MG63 (cell line): ENCODE data around the gene IL22RA1. TPM values are rescaled to one million over a fixed set of nuclear protein-coding genes. Genes with fewer than 3 reads are reported as not detected.
A peak's percentile ranks its signal among the peaks of the same experiment; 100 is the strongest.

Source experiments
- DNase-seq: peaks from one replicate; pipeline ENCODE4 v3.0.0-alpha.2; 2020
- H3K27me3 ChIP-seq: fragments of 250-450 bp; sonication (Bioruptor Pico); 2 replicates; pipeline ENCODE4 v1.5.1; 2020; ENCODE audit warnings: mild to moderate bottlenecking, moderate library complexity
- H3K36me3 ChIP-seq: fragments of 250-450 bp; sonication (Bioruptor Pico); 2 replicates; pipeline ENCODE4 v1.5.1; 2020; ENCODE audit warnings: mild to moderate bottlenecking, moderate library complexity
- H3K4me3 ChIP-seq: fragments of 250-450 bp; sonication (Bioruptor Pico); 2 replicates; pipeline ENCODE4 v1.5.1; 2020; ENCODE audit warnings: mild to moderate bottlenecking, moderate library complexity
- H3K9me3 ChIP-seq: fragments of 250-450 bp; sonication (Bioruptor Pico); 2 replicates; pipeline ENCODE4 v1.5.1; 2020; ENCODE audit warnings: mild to moderate bottlenecking, moderate library complexity
- total RNA-seq: library from RNA; depleted of rRNA; stranded (reverse); fragments of >200 nt; shearing (Covaris generic); gene quantifications from 2 replicates; pipeline ENCODE4 v1.2.3, GENCODE V29; 2014; ENCODE audit warnings: low replicate concordance

IL22RA1 gene
- total RNA-seq, 1 experiment from 2014 or later = not detected

DNA sequence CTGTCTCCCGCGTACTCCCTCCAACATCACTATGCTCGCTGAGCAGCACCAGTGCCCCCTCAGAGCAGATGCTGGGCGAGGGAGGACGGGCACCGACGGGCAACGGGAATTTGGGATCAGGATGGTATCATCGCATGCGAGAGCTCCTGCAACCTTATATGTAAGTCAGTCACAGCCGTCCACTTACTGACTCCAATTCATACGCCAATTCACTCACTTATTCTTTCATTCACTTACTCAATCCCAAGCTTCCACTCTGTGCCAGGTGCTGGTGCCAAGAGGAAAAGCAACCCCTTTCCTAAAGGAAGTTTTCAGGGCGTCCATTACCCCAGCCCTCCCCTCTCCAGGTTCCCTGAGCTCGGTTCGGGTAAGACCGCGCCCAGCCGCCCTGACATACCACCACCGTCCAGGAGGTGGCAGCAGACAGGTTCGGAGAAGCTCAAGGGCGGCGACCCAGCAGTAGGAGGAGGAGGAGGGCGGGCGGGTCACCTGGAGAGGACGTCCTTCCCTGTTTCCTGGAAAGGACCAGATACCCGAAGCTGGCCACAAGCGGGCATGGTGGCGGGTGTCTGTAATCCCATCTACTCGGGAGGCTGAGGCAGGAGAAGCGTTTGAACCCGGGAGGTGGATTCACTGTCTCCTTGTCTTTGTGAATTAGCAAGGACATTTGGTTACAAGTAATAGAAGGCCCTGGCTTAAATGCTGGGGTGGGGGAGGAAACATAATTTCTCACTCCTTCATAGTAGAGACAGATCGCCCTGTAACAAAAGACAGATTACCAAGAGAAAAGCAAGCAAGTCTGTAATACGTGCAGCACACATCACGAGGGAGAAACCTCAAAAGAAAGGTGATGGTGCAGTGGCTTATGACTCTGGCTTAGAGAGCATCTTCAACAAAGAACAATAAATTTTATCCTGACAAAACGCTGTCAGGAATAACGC, 7.6 kb upstream of the IL22RA1 start:
- Histone ChIP-seq H3K36me3 (no peaks in the 10 kb centered on the region), H3K9me3 (no peaks in the 10 kb centered on the region), H3K4me3 (peak overlapping the region; percentile 28), H3K27me3 (no peaks in the 10 kb centered on the region)
- DNase-seq = peak; percentile 87

DNA sequence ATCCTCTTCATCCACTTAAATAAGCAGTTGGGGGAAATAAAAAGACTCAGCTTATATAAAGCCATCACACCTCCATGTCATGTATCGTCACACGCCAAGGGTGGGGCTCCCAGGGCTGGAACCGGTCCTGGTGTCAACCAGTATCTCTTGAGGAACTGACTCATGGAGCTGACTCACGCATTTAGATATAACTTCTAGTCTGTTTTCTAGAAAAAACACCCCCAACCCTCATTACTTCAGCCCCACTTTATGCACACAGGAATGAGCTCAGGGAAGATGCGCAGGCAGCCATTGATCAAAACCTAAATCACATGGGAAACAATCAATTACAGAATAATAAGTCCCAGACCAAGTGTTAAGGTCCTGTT, 6.9 kb upstream of the IL22RA1 start:
- H3K27me3 ChIP-seq = no peaks in the 10 kb centered on the region
- H3K36me3 ChIP-seq = no peaks in the 10 kb centered on the region
- H3K4me3 ChIP-seq = no peak overlapping the region; the same call in 1 of the 2 replicates
- no peaks in the 10 kb centered on the region for H3K9me3 ChIP-seq
- peak; percentile 79 for DNase-seq

DNA sequence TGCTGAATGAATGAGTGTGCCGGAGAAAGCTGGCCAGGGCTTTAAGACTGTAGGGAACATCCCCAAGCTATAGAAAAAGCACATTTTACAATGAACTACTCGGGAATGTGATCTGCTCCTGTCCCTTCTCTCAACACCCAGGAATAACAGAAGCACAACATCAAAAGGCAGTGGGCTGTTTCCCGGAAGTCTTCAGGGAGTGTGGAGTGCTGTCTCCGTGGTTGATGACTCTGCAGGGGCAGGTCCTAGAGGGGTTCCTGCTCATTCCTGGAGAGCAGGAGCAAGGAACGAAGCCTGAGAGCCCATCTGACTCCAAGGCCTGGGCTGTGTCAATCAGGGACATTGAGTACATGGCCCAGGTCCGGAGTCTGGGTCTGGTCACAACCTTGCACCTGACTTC, 4.9 kb upstream of the IL22RA1 start:
- no peaks in the 10 kb centered on the region for H3K27me3 ChIP-seq
- H3K36me3 ChIP-seq = no peaks in the 10 kb centered on the region
- H3K9me3 ChIP-seq = no peaks in the 10 kb centered on the region
- H3K4me3 ChIP-seq = no peak overlapping the region
- DNase-seq = no peak

DNA sequence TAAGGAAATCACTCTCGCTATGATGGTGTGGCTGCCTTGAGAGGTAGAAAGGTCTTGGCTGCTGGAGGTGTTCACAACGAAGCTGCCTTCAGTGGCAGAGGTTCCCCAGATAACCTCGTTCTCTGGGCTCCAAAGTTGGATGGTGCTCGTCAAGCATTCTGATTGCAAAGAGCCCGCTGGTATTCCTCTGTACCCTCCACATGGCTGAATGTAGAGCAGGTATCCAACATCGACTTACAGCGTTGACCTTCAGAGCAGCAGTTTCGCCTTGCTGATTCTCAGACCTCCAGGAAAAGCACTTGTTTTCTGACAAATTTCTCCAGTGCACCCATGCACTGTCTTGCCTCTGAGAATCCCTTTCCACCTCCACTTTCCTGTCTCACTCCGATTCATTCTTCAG, 4.3 kb upstream of the IL22RA1 start:
- no peaks in the 10 kb centered on the region for H3K27me3 ChIP-seq
- H3K4me3 ChIP-seq = no peak overlapping the region
- H3K9me3 ChIP-seq = no peaks in the 10 kb centered on the region
- no peaks in the 10 kb centered on the region for H3K36me3 ChIP-seq
- DNase-seq = no peak

DNA sequence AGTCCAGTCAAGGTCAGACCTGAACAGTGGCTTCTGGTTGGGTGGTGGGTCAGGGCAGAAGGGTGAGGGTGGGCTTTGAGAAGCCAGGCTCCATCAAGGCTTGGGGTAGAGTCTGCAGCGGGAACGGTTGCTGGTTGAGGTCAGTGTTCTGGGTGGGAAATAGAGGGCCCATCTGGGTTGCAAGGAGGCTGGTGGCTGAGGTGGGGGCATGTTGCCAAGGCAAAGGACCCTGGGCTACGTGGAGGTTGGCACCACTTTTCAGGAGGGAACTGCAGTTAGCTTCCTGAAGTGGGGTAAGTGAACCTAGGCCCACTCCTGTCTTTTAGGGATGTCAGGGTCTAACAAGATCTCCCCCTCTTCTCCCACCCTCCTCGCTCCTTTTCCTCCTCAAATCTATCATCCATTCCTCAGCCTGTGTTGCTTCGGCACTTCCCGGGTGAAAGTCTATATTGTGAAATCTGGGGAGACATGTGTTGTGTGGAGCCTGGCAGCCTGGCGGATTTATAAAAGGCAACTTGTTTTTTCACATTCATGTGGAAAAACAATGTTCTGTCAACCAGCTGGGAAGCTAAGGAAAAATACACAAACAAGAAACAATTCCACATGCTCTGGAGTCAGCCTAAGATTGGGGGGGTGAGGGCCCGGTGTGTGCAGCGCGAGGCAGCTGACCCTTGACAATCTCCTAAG, 1.5 kb downstream of the IL22RA1 start:
- no peak for DNase-seq
- Histone ChIP-seq H3K36me3 (no peaks in the 10 kb centered on the region), H3K27me3 (no peaks in the 10 kb centered on the region), H3K4me3 (no peak overlapping the region), H3K9me3 (no peaks in the 10 kb centered on the region)

DNA sequence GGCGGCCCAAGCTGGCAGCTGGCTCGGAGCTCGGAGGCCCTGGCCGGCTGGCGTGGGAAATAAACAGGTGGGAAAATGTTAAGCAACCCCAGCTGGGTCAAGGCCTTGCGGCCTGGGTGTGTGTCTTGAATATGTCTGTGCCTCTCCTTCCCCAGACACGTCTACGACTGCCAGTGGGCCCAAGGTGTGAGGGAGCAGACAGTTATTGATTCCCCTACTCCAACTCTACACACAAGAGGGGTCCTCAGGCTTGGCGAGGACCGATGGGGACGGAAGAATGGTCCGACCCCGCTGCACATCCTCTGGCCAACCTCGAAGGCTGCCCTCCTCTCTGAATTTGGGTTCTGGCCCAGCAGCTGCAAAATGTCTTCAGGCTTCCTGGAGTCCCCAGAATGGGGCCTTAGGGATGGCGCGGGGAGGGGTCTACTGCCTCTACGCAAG, 2.2 kb downstream of the IL22RA1 start:
- H3K4me3 ChIP-seq = no peak overlapping the region
- DNase-seq = no peak
- H3K9me3 ChIP-seq = no peaks in the 10 kb centered on the region
- H3K27me3 ChIP-seq = no peaks in the 10 kb centered on the region
- no peaks in the 10 kb centered on the region for H3K36me3 ChIP-seq

DNA sequence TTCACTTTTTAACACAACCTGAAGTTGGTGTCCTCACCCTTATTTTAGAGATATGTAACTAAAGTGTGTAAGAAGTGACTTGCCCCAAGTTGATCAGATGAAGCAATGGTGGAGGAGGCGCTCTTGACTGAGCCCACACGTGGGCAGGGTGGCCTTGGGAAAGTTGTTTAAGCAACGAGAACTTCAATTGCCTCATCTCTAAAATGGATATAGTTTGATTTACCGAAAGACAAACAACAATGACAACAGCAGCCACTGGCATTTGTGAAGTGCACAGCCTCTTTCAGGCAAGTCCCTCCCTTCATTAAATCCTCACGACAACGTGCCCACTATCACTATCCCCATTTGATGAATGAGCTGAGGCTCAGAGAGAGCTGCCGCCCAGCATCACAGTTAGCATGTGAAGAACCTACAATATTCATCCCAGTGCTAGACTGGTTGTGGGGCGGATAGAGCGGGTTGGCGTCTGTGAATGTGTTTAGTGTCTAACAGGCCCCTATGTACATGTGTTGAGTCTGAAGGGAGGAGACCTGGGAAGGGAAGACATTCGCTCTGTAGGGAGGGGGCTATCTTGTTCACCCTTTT, 3.0 kb downstream of the IL22RA1 start:
- H3K9me3 ChIP-seq = no peaks in the 10 kb centered on the region
- no peak overlapping the region for H3K4me3 ChIP-seq
- no peaks in the 10 kb centered on the region for H3K27me3 ChIP-seq
- no peaks in the 10 kb centered on the region for H3K36me3 ChIP-seq
- DNase-seq = no peak

DNA sequence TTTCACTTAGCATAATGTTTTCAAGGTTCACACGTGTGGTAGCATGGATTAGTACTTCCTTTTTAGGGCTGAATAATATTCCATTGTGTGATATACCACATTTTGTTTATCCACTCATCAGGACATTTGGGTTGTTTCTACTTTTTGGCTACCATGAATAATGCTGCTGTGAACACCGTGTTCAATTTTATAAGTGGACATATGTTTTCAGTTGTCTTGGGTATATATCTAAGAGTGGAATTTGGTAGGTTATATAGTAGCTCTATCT, 3.8 kb downstream of the IL22RA1 start:
- no peak overlapping the region for H3K4me3 ChIP-seq
- no peak for DNase-seq

DNA sequence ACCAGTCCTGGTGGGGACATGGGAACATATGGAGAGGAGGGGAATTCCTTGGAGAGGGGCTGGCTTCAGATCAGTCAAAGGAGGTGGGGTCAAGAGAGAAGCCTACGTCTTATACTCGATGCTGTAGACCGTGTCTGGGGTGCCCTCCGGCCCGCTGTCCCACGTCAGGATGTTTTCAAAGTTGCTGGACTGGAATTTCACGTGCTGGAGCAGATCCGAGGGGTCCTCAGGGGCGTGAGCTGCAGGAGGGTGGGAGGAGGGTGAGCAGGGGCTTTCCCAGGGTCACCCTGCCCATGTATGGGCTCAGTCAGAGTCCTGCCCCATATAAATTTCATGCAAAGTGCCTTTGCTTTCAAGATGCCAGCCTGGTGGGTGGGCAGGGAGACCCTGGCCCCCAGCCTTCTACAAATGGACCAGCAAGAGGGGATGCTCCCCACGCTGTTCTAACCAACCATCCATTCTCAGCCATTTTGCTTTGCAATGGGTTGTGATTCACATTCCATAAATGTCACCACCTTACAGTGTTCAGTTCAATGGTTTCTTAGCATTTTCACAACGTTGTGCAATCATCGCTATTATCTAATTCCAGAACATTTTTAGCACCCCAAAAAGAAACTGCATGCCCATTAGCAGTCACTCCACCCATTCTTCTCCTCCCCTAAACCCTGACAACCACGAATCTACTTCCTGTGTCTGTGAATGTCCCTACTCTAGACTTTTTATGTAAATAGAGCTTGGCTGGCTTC, 4.3 kb downstream of the IL22RA1 start:
- DNase-seq = no peak

More for the DNA sequence above, 3.8 kb downstream of the IL22RA1 start:
- Histone ChIP-seq H3K36me3 (no peaks in the 10 kb centered on the region), H3K9me3 (no peaks in the 10 kb centered on the region), H3K27me3 (no peaks in the 10 kb centered on the region)

DNA sequence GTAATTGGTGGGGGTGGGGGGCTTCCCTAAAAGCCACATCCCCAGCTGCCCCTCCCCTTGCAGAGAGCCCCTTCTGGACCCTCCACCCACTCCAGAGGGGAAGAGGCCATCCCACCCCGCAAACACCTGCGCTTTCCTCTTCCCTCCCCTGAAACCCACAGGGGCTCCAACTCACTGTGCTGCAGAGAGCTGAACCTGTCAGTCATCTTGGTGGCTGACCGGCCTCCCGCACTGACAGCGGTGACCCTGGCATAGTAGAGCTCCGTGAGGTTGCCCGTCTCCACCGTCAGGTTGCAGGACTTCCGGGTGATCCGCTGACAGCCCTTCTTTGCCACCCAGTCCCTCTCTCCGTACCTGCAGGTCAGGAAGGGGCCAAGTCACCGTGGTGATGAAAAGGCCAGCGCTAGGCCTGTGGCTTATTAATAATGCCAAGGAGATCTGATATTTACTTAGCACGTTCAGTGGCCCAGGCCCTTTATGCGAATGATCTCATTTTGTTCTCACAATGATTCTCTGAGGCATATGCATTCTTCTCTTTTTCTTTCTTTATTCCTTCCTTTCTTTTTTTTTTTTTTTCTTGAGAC, 5.9 kb downstream of the IL22RA1 start:
- no peaks in the 10 kb centered on the region for H3K27me3 ChIP-seq
- no peaks in the 10 kb centered on the region for H3K9me3 ChIP-seq
- H3K4me3 ChIP-seq = no peak overlapping the region
- DNase-seq = no peak
- no peaks in the 10 kb centered on the region for H3K36me3 ChIP-seq

More for the DNA sequence above, 4.3 kb downstream of the IL22RA1 start:
- Histone ChIP-seq H3K4me3 (no peak overlapping the region), H3K36me3 (no peaks in the 10 kb centered on the region), H3K9me3 (no peaks in the 10 kb centered on the region), H3K27me3 (no peaks in the 10 kb centered on the region)

DNA sequence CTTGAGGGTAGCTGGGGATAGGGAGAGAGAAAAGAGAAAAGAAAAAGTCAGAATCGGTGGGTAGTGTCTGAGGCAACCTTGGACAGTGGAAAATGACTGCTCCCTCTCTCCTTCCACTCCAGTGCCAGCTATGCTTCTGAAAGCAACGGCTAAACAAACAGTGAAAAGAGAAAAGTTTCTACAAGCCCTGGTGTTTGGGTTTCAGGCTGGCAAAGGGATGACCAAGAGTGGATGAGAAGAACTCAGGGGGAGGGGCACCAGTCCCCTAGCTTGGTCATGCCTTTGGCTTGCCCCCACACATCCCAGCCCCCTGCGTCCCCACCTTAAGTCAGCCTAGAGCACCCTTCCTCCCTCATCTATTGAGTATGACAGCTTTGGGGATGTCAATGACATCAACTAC, 8.6 kb downstream of the IL22RA1 start:
- Histone ChIP-seq H3K27me3 (no peaks in the 10 kb centered on the region), H3K4me3 (no peak overlapping the region), H3K36me3 (no peaks in the 10 kb centered on the region), H3K9me3 (peaks cover 4% of the 10 kb centered on the region; the same call in 1 of the 2 replicates)
- DNase-seq = no peak

DNA sequence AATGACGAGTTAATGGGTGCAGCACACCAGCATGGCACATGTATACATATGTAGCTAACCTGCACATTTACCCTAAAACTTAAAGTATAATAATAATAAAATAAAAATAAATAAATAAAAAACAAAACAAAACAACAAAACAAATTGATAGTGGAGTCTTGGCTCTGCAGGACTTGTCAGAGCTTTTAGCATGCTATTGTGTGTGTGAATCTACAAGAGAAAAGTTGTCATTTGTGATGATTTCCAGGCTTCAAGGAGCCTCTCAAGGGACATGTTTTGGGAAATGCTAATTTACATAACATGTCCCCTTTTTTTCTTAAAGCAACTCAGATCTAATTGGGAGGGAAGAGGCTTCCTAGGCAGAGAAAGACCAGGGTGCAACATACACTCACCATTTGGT, 9.1 kb downstream of the IL22RA1 start:
- H3K9me3 ChIP-seq = peaks cover 4% of the 10 kb centered on the region; the same call in 1 of the 2 replicates
- no peak for DNase-seq
- no peaks in the 10 kb centered on the region for H3K36me3 ChIP-seq
- H3K4me3 ChIP-seq = no peak overlapping the region
- no peaks in the 10 kb centered on the region for H3K27me3 ChIP-seq

DNA sequence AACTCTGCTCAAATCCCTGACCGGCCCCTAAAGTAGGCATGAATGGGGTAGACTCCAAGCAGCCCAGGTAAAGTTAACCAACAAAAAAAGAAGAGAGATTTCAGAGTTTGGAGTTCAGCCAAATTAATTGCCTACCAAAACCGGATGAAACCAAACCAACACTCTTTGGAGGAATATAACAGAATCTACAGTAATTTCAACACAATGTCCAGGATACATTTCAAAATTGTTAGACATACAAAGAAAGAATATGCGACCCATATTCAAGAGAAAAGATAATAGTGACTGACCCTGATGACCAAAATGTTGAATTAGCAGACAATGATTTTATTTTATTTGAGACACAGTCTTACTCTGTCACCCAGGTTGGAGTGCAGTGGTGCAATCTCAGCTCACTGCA, 12.6 kb downstream of the IL22RA1 start:
- Histone ChIP-seq H3K36me3 (no peaks in the 10 kb centered on the region), H3K9me3 (peaks cover 4% of the 10 kb centered on the region; the same call in 1 of the 2 replicates), H3K4me3 (no peak overlapping the region)

DNA sequence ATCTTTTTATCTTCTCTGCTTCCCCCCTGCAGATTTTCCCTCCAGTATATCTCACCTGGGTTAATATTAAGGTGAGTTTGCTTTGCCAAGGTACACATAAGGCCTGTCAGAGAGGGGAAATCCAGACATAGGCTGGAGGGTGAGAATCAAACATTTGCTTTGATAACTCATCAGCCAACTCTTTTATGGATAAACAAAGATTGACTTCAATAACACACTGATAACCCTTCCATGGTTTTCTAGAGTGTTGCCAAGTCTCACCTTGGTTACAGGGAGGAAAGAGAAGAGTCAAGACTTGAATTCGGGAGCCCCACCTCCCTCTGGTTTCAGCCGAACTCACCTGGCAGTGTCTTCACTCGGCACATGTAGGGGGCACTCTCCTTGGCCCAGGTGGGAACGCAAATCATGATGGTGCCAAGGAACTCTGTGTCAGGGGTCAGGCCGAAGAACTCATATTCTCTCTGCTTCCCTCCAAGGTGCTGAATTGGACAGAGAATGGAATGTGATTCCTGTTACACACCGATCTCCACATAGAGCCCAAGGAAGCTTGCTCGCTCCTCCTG, 15.1 kb downstream of the IL22RA1 start:
- Histone ChIP-seq H3K4me3 (no peak overlapping the region), H3K27me3 (no peaks in the 10 kb centered on the region), H3K36me3 (no peaks in the 10 kb centered on the region), H3K9me3 (peaks cover 4% of the 10 kb centered on the region; the same call in 1 of the 2 replicates)
- DNase-seq = no peak

More for the DNA sequence above, 12.6 kb downstream of the IL22RA1 start:
- DNase-seq = no peak
- H3K27me3 ChIP-seq = no peaks in the 10 kb centered on the region

DNA sequence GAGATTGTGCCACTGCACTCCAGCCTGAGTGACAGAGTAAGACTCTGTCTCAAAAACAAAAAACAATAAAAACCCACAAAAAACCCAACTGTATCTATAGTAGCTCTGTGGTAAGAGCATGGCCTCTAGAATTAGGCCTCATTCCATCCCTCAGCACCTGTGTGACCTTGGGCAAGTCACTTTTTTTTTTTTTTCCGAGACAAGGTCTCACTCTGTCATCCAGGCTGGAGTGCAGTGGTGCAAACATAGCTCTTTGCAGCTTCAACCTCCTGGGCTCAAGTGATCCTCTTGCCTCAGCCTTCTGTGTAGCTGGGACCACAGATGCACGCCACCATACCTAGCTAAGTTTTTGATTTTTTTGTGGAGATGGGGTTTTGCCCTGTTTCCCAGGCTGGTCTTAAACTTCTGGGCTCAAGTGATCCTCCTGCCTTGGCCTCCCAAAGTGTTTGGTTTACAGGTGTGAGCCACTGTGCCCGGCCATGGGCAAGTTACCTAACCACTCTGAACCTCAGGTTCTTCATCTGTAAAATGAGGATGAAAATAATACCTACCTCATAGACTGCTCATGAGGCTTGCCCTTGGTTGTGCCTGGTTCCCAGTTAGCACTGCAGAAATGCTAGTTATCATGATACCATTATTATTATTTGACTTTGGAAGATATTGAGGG, 15.7 kb downstream of the IL22RA1 start:
- Histone ChIP-seq H3K4me3 (no peak overlapping the region), H3K36me3 (no peaks in the 10 kb centered on the region), H3K27me3 (no peaks in the 10 kb centered on the region), H3K9me3 (peaks cover 4% of the 10 kb centered on the region; the same call in 1 of the 2 replicates)
- DNase-seq = no peak

DNA sequence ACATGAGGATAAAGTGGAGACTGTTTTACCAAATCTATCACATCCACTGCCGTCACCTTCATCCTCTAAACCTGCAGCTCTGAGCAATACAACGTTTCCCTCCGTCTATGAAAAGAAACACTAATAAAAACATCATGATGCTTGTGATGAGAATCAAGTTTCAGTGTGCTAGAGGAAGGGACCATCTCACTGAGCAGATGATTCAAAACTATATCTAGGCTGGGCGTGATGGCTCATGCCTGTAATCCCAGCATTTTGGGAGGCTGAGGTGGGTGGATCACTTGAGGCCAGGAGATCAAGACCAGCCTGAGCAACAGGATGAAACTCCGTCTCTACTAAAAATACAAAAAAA, 16.3 kb downstream of the IL22RA1 start:
- H3K9me3 ChIP-seq = peaks cover 4% of the 10 kb centered on the region; the same call in 1 of the 2 replicates
- H3K4me3 ChIP-seq = no peak overlapping the region
- H3K27me3 ChIP-seq = no peaks in the 10 kb centered on the region
- no peaks in the 10 kb centered on the region for H3K36me3 ChIP-seq
- no peak for DNase-seq
